ENCODE measurements around the gene ZNF396. TPM values are rescaled to one million over a fixed set of nuclear protein-coding genes. Genes with fewer than 3 reads are reported as not detected.
A peak's percentile ranks its signal among the peaks of the same experiment; 100 is the strongest.

The ZNF396 gene
- total and polyA plus RNA-seq, 11 donors, result 0.19 to 2.2 (median 0.72) TPM

- Histone ChIP-seq H3K4me3 (no peak overlapping the region), H3K27ac (no peak overlapping the region), H3K36me3 (peaks cover 0 to 86% (median 81%) of the 10 kb centered on the region in 9 donors), H3K9me3 (no peaks in the 10 kb centered on the region), H3K27me3 (no peaks in the 10 kb centered on the region), H3K4me1 (peaks cover 0 to 23% (median 5%) of the 10 kb centered on the region in 12 donors)
- 76 to 80% (median 78%) methylated on average over 3 of the region's 3 CpGs for WGBS, 4 donors
- ATAC-seq (no peak), DNase-seq (no peak)
- TF ChIP-seq POLR2A (IDR thresholded peaks at IDR 0.05), result no peak
- TF ChIP-seq, protein P1, sequence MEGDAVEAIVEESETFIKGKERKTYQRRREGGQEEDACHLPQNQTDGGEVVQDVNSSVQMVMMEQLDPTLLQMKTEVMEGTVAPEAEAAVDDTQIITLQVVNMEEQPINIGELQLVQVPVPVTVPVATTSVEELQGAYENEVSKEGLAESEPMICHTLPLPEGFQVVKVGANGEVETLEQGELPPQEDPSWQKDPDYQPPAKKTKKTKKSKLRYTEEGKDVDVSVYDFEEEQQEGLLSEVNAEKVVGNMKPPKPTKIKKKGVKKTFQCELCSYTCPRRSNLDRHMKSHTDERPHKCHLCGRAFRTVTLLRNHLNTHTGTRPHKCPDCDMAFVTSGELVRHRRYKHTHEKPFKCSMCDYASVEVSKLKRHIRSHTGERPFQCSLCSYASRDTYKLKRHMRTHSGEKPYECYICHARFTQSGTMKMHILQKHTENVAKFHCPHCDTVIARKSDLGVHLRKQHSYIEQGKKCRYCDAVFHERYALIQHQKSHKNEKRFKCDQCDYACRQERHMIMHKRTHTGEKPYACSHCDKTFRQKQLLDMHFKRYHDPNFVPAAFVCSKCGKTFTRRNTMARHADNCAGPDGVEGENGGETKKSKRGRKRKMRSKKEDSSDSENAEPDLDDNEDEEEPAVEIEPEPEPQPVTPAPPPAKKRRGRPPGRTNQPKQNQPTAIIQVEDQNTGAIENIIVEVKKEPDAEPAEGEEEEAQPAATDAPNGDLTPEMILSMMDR (IDR thresholded peaks at IDR 0.05), result no peak
- intact Hi-C loops (cut with DNase I), result no loop called here
Measured at GRCh38 chr18:35334821-35335220, 42.3 kb downstream of the ZNF396 start.

DNA sequence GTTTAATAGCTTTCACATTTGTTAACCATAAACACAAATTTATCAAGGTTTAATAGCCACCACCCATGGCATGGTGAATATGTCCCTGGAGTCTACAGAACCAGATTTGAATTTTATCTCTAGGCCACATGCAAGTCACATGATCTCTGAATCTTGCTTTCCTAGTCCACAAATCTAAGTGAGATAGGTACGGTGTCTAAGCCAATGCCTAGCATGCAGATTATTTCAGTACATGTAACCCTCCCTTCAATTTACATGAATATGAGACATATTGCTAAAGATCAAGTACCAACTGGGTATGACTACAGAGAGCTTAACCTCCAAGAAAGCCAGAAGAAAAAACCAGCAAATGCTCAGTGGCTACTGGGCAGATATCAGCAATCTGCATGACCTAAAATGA is 42.9 kb downstream of the ZNF396 start:
- TF ChIP-seq POLR2A (IDR thresholded peaks at IDR 0.05), result no peak
- TF ChIP-seq, protein P1 (IDR thresholded peaks at IDR 0.05), result no peak
- 43 to 70% (median 65%) methylated on average over 1 of the region's 1 CpG for WGBS, 4 donors
- Histone ChIP-seq H3K9me3 (no peaks in the 10 kb centered on the region), H3K27ac (no peak overlapping the region), H3K27me3 (no peaks in the 10 kb centered on the region), H3K36me3 (peaks cover 0 to 80% (median 75%) of the 10 kb centered on the region in 9 donors), H3K4me3 (no peak overlapping the region), H3K4me1 (peaks cover 0 to 23% (median 3%) of the 10 kb centered on the region in 12 donors)
- intact Hi-C loops (cut with DNase I), result no loop called here
- DNase-seq, result no peak
- no peak for ATAC-seq

- DNase-seq (no peak), ATAC-seq (peak in 1 of 4 donors; percentile 24)
- H3K4me1 ChIP-seq, result peaks cover 0 to 16% (median 2%) of the 10 kb centered on the region in 12 donors
- WGBS, 4 donors, result 66 to 70% (median 67%) methylated on average over 4 of the region's 4 CpGs
- peaks cover 0 to 53% (median 48%) of the 10 kb centered on the region in 9 donors for H3K36me3 ChIP-seq
- intact Hi-C loops (cut with DNase I), result no loop called here
- peaks cover 0 to 13% (median 0%) of the 10 kb centered on the region in 12 donors for H3K9me3 ChIP-seq
- no peak overlapping the region for H3K27ac ChIP-seq
- H3K4me3 ChIP-seq, result no peak overlapping the region
- TF ChIP-seq, protein P1 (IDR thresholded peaks at IDR 0.05), result no peak
- TF ChIP-seq POLR2A (IDR thresholded peaks at IDR 0.05), result no peak
- H3K27me3 ChIP-seq, result no peaks in the 10 kb centered on the region
Measured at GRCh38 chr18:35331367-35332087, 45.6 kb downstream of the ZNF396 start.

DNA sequence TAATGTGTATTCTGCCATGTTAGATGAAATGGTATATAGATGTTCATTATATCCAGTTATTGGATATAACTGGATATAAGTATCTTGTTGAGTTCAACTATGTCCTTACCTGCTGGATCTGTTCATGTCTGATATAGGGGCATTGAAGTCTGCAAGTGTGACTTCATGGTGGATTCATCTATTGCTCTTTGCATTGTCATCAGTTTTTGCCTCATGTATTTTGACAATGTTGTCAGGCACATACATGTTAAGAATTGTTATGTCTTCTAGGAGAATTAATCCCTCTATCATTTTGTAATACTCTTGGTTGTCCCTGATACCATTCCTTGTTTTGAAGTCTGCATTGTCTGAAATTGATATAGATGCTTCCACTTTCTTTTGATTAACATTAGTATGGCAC is 48.3 kb downstream of the ZNF396 start:
- intact Hi-C loops (cut with DNase I), result no loop called here

More for the DNA sequence above, 48.3 kb downstream of the ZNF396 start:
- peaks cover 0 to 27% (median 21%) of the 10 kb centered on the region in 9 donors for H3K36me3 ChIP-seq
- peaks cover 0 to 4% (median 0%) of the 10 kb centered on the region in 12 donors for H3K4me1 ChIP-seq
- H3K27me3 ChIP-seq, result no peaks in the 10 kb centered on the region
- H3K27ac ChIP-seq, result no peak overlapping the region
- TF ChIP-seq, protein P1 (IDR thresholded peaks at IDR 0.05), result no peak
- TF ChIP-seq POLR2A (IDR thresholded peaks at IDR 0.05), result no peak
- H3K4me3 ChIP-seq, result no peak overlapping the region
- DNase-seq (no peak), ATAC-seq (no peak)
- peaks cover 0 to 13% (median 0%) of the 10 kb centered on the region in 12 donors for H3K9me3 ChIP-seq

Data from heart left ventricle (tissue), 16 donors.